Dendritic cell treated with granulocyte-macrophage colony-stimulating factor and Interleukin-4, amounts not matched to agents 40 ng/mL and 50 ng/mL, for 4 days (primary cell): ENCODE data around the gene GASK1B.
A peak's percentile ranks its signal among the peaks of the same experiment; 100 is the strongest.

Experiments used
- H3K27ac Mint-ChIP-seq: one replicate; pipeline ENCODE4 v1.8.0; 2022; ENCODE audit warnings: mild to moderate bottlenecking, mixed read lengths
- H3K27me3 Mint-ChIP-seq: one replicate; pipeline ENCODE4 v1.8.0; 2022; ENCODE audit warnings: mild to moderate bottlenecking, mixed read lengths
- H3K36me3 Mint-ChIP-seq: one replicate; pipeline ENCODE4 v1.8.0; 2022; ENCODE audit warnings: low read depth, mixed read lengths
- H3K4me1 Mint-ChIP-seq: one replicate; pipeline ENCODE4 v1.8.0; 2022; ENCODE audit warnings: low read depth, mixed read lengths
- H3K4me3 Mint-ChIP-seq: one replicate; pipeline ENCODE4 v1.8.0; 2022; ENCODE audit warnings: mild to moderate bottlenecking, moderate library complexity, mixed read lengths
- H3K9me3 Mint-ChIP-seq: one replicate; pipeline ENCODE4 v1.8.0; 2022; ENCODE audit warnings: mixed read lengths
- intact Hi-C: fragments of 100-400 bp; cut with micrococcal nuclease; formaldehyde crosslinking; loops from one replicate; pipeline ENCODE4 v1.15.0; 2022

GASK1B gene

DNA sequence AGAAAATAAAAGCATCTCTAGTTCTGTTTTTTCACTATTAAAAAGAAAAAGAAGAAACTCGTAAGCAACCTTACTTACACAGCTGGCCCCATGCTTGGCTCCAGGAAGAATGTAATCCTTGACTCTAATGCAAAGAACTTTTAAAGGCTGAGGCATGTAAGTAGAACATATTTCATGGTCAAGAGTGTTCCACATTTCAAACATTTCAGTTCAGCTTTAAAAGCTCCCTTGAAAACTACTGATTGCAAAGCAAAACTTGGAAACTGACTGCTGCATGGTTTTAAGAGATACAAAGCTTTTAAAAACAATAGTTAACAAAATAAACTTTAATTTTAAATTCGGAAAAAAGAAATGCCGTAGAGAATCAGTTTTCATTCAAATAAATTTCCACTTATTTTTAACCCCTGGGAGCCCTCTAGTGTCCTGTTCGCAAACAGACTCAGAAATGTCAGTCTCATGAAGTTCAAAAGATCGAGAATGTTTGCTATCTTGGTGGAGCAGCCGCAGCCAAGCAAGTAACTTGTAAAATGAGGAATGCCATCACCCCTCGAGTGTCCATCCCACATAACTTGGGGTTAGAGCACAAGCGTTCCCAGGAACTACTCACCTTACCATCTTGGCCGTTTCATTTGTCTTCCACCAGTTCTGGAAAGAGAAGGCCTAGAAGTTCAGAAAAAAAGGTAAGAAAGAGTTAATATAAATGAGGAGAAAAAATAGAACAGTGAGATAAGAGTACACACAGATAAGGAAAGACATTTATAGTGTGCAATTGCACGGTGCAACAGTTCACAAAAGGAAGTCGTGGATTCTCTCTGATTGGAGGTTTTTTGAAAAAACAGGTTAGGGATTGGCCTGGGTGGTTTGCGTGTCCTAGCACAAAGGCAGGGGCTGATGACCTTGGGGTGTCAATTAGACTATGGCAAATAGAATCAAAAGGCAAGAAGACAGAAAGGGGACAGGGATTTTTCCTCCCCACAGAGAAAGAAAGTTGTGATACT, at the start of gene GASK1B:
Gene GASK1B, minus strand, starts transcription at position 765 of the 998 bp plus-strand sequence. CDS start 1,650 bp downstream, outside the sequence.
- H3K27ac Mint-ChIP-seq, result peak within 1 kb of the TSS; percentile 83
- intact Hi-C loops, result loop anchor here (1.0 to 5.0 kb wide), 2 partner anchors 180 to 955 kb away; no protein-coding TSS in a partner anchor
- H3K4me1 Mint-ChIP-seq, result peaks cover 58% of the 10 kb centered on the region
- peaks cover 31% of the 10 kb centered on the region for H3K36me3 Mint-ChIP-seq
- H3K9me3 Mint-ChIP-seq, result no peaks in the 10 kb centered on the region
- no peaks in the 10 kb centered on the region for H3K27me3 Mint-ChIP-seq
- peak within 1 kb of the TSS; percentile 78 for H3K4me3 Mint-ChIP-seq

DNA sequence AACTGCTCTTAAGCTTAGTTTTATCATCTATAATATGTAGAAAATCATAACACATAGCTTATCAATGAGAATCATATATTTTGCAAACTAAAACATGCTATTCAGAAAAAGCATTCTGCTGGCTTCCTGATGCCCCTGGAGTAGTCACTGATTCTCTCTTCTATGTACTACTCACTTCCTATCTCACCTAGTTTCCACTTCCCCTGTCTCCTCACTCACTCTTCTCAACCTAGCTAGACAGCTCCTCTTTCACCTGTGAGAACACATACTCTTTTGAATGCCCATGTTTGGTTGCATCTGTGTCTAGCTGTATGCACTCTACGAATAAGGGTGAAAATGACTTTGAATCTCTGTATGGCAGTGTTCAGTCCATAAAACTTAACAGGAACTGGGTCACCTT, 46.8 kb upstream of the GASK1B start:
- H3K4me1 Mint-ChIP-seq, result peaks cover 19% of the 10 kb centered on the region
- H3K27me3 Mint-ChIP-seq, result no peaks in the 10 kb centered on the region
- H3K4me3 Mint-ChIP-seq, result no peak overlapping the region
- H3K36me3 Mint-ChIP-seq, result peaks cover 63% of the 10 kb centered on the region
- intact Hi-C loops, result no loop called here
- no peaks in the 10 kb centered on the region for H3K9me3 Mint-ChIP-seq
- H3K27ac Mint-ChIP-seq, result no peak overlapping the region

DNA sequence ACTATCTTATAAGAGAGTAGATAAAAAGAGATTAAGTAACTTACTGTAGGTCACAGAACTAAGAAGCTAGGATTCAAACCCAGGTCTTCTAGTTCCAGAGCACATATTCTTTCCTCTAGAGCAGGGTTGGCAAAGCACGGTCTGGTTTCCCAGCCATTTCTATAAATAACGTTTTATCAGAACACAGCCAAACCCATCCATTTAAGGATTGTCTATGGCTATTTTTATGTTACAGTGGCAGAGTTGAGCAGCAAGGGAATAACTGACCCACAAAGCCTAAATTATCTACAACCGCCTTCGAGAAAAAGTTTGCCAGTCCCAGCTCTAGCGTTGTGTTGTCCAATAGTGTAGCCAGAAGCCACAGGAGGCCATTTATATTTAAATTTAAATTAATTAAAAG, 44.9 kb upstream of the GASK1B start:
- H3K9me3 Mint-ChIP-seq, result no peaks in the 10 kb centered on the region
- H3K27ac Mint-ChIP-seq, result no peak overlapping the region
- H3K27me3 Mint-ChIP-seq, result no peaks in the 10 kb centered on the region
- intact Hi-C loops, result no loop called here
- H3K4me1 Mint-ChIP-seq, result peaks cover 35% of the 10 kb centered on the region
- H3K36me3 Mint-ChIP-seq, result peaks cover 44% of the 10 kb centered on the region
- no peak overlapping the region for H3K4me3 Mint-ChIP-seq

DNA sequence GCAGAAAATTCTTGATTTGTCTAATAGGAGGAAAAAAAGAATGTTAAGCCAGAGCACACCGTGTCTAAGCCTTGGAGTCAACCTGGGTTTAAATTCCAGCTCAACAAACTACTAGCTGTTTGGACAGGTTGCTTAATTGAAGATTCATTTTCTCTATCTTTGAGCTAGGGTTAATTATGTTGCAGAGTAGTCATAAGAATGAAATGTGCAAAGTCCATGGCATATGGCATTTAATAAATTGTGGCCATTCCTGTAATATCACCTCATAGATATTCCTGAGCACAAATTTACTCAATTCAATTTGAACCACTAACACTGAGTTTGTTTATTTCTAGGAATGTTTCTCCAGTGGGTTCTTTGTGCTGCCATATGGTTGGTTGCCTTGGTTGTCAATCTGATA, 42.0 kb upstream of the GASK1B start:
- H3K4me1 Mint-ChIP-seq, result peaks cover 39% of the 10 kb centered on the region
- no peak overlapping the region for H3K27ac Mint-ChIP-seq
- peaks cover 30% of the 10 kb centered on the region for H3K36me3 Mint-ChIP-seq
- H3K27me3 Mint-ChIP-seq, result no peaks in the 10 kb centered on the region
- no peaks in the 10 kb centered on the region for H3K9me3 Mint-ChIP-seq
- no peak overlapping the region for H3K4me3 Mint-ChIP-seq
- intact Hi-C loops, result loop anchor here (5.0 kb wide), 1 partner anchor 37 kb away; no protein-coding TSS in a partner anchor

DNA sequence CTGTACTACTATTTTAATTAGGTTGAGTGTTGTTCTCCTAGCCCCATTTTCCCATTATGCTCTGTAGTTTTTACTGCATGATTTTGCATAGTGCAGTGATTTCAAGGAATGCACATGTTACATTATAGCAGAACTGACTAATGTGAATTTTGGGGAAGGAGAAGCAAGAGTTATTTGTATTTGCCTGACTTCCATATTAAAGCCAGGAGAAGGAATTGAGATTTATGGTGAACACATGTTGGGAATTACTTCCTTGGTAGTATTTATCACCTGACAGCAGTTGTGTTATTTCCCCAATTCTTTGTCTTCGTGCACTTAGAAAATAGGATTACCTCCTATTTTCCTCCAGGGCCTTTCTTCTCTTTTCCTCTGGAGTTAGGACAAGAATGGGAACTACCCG, 40.6 kb upstream of the GASK1B start:
- H3K27me3 Mint-ChIP-seq, result no peaks in the 10 kb centered on the region
- no peaks in the 10 kb centered on the region for H3K9me3 Mint-ChIP-seq
- H3K4me3 Mint-ChIP-seq, result no peak overlapping the region
- H3K27ac Mint-ChIP-seq, result peak overlapping the region; percentile 64
- intact Hi-C loops, result loop anchor here (5.0 kb wide), 1 partner anchor 39 kb away; no protein-coding TSS in a partner anchor
- H3K36me3 Mint-ChIP-seq, result peaks cover 22% of the 10 kb centered on the region
- H3K4me1 Mint-ChIP-seq, result peaks cover 51% of the 10 kb centered on the region

DNA sequence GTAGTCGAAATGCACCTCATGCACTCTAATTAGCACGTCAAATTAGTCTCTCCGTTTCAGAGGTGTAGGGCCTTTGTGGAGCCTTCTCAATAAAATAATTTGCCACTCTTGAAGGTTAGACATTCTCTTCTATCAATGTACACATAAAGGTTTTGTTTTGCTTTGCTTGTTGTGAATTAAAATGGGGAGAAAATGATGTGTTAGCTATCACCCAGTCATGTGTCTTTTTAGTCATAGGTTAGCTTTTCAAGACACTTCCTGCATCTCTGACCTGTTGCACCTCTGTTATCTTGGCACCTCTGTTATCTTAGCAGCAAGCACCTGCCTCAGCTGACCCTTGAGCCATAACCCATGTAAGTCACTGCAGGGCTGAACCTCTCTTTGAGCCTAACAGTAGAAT, 38.4 kb upstream of the GASK1B start:
- H3K9me3 Mint-ChIP-seq, result no peaks in the 10 kb centered on the region
- H3K4me3 Mint-ChIP-seq, result peak overlapping the region; percentile 34
- intact Hi-C loops, result loop anchor here (5.0 kb wide), 1 partner anchor 41 kb away; no protein-coding TSS in a partner anchor
- H3K36me3 Mint-ChIP-seq, result peaks cover 10% of the 10 kb centered on the region
- no peaks in the 10 kb centered on the region for H3K27me3 Mint-ChIP-seq
- H3K4me1 Mint-ChIP-seq, result peaks cover 57% of the 10 kb centered on the region
- H3K27ac Mint-ChIP-seq, result no peak overlapping the region

DNA sequence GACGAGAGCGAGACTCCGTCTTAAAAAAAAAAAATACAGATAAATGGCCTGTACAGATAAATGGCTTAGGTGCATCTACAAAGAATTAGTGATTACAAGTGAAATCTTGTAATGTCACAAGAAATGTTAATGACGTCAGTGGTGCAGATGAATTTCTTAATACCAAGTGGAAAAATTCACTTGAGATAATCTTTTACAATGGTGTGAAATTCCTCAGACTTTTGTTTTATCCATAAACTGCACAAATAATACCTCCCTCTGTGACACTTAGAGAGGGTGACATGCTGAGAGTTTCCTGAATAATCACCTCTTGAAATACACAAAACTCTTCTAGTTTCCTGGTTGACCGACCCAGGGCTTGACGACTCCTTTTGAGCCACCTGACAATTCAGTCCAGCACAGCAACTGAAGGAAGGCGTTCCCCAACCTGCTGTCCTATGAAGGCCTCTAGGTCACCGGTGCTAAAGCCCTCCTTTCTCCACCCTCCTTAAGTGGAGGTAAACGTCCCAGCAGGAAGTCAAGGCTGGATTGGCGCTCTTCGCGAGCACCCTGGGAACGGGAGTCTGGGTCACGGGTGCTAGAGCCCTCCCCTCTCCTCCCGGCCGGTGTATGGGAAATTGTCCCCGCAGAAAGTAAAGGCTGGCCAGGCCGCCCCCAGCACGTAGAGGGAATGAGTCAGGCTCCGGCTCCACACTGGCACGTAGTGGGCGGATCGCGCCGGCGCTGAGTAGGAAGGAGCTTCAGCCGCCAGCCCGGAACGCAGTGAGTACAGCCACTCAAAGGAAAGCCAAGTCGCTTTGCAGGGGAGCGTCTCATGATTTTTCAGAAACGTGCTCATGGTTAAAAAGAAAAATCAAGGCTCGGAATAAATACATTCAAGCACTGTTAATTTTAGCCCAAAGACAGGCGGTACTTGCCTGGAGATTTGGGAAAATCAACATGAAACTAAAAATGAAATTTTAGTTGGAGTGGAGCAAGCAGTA, 37.3 kb upstream of the GASK1B start, which contains the start of gene TMEM144:
Gene TMEM144, plus strand, starts transcription at position 662 of the 983 bp plus-strand sequence. CDS start 2,182 bp downstream, outside the sequence.
- intact Hi-C loops, result loop anchor here (5.0 kb wide), 1 partner anchor 42 kb away; no protein-coding TSS in a partner anchor
- Mint-ChIP-seq H3K9me3 (no peaks in the 10 kb centered on the region), H3K4me1 (peaks cover 64% of the 10 kb centered on the region), H3K36me3 (peaks cover 14% of the 10 kb centered on the region), H3K4me3 (peak within 1 kb of the TSS; percentile 81), H3K27ac (peak within 1 kb of the TSS; percentile 98), H3K27me3 (no peaks in the 10 kb centered on the region)

DNA sequence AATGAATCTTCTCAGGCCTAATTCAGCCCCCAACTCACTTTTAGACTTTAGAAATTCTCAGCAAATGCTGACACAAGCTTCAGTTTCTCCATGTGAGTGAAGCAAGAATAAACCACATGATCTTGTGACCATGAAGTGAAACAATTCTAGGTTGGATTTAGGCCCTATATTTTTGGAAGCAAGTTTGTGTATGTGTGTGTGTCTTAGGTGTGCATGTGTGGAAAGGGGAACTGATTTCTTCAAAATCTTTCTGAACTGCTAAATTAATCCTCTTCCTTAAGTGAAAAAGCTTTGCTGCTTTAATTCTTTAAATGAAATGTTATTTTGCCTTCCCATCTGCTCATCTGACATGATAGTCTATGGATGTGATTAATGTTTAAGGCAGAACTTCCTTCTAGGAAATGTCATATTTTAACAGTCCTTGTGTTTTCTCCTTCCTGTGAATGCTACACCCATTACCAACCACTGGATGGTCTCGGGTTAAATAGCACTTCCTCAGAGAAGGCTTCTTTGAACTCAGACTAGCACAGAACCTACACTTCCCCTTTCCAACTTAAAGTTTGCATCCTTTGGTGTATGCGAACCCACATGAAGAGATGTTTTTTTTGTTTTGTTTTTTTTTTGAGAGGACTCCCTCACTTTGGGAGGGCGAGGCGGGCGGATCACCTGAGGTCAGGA, 36.3 kb upstream of the GASK1B start:
- intact Hi-C loops, result no loop called here
- peak overlapping the region; percentile 69 for H3K4me3 Mint-ChIP-seq
- H3K4me1 Mint-ChIP-seq, result peaks cover 61% of the 10 kb centered on the region
- peak overlapping the region; percentile 98 for H3K27ac Mint-ChIP-seq
- H3K27me3 Mint-ChIP-seq, result no peaks in the 10 kb centered on the region
- peaks cover 14% of the 10 kb centered on the region for H3K36me3 Mint-ChIP-seq
- H3K9me3 Mint-ChIP-seq, result no peaks in the 10 kb centered on the region

DNA sequence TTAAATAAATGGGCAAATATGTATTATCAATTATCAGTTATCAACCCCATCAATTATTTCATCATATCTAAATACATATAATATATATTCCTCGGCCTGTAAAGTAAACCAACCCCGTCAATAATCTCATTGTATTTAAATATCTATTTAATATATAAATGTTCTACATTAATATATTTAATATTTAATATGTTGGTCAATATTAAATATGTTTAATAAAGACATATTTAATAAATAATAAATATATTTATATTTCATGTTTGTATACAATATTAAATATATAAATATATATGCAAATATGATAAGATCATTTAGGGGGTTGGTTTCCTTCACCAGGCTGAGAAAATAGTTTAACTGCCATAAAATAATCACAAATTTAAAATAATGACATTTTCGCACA, 31.1 kb upstream of the GASK1B start:
- peaks cover 50% of the 10 kb centered on the region for H3K4me1 Mint-ChIP-seq
- H3K4me3 Mint-ChIP-seq, result no peak overlapping the region
- H3K27me3 Mint-ChIP-seq, result no peaks in the 10 kb centered on the region
- intact Hi-C loops, result no loop called here
- peaks cover 20% of the 10 kb centered on the region for H3K36me3 Mint-ChIP-seq
- H3K27ac Mint-ChIP-seq, result no peak overlapping the region
- H3K9me3 Mint-ChIP-seq, result no peaks in the 10 kb centered on the region

DNA sequence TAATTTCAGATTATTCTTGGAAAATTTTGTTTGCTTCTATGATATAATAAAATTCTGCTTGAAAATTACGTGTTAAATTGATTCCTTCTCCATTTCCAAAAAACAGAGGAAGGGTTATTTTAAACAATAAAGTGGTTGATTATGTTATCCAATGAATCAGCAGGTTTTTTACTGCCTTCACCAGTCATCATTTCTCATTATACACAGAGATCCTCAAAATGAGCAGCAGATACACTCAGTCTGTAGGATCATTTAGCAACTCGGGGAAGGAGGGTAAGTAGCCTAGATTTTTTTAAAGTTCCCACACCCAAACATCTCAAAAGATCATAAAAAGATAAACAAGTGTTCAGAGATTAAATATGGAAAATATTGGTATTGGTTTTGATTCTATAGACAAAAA, 30.6 kb upstream of the GASK1B start:
- peaks cover 24% of the 10 kb centered on the region for H3K36me3 Mint-ChIP-seq
- intact Hi-C loops, result no loop called here
- peak overlapping the region; percentile 84 for H3K27ac Mint-ChIP-seq
- H3K4me3 Mint-ChIP-seq, result no peak overlapping the region
- no peaks in the 10 kb centered on the region for H3K27me3 Mint-ChIP-seq
- no peaks in the 10 kb centered on the region for H3K9me3 Mint-ChIP-seq
- peaks cover 48% of the 10 kb centered on the region for H3K4me1 Mint-ChIP-seq

DNA sequence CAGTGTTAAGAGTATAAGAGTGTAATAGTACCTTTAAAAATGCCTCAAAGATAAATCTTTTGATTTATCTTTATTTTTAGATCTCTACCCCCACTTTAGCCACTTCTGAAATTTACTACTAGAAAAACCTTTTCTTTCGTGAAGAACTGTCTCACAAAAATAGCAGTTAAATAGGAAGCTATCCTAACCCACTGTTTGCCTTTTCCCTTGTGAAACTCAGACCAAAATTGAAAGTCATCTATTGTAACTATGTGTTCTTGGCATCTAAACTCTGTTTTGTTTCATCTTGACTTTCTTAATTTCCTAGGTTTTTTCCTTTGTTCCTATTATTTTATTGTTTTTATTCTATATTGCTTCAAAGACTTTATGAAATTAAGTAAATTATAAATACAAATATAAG, 29.7 kb upstream of the GASK1B start:
- no peaks in the 10 kb centered on the region for H3K27me3 Mint-ChIP-seq
- intact Hi-C loops, result no loop called here
- no peaks in the 10 kb centered on the region for H3K9me3 Mint-ChIP-seq
- H3K27ac Mint-ChIP-seq, result peak overlapping the region; percentile 84
- peaks cover 30% of the 10 kb centered on the region for H3K36me3 Mint-ChIP-seq
- H3K4me3 Mint-ChIP-seq, result no peak overlapping the region
- H3K4me1 Mint-ChIP-seq, result peaks cover 40% of the 10 kb centered on the region

DNA sequence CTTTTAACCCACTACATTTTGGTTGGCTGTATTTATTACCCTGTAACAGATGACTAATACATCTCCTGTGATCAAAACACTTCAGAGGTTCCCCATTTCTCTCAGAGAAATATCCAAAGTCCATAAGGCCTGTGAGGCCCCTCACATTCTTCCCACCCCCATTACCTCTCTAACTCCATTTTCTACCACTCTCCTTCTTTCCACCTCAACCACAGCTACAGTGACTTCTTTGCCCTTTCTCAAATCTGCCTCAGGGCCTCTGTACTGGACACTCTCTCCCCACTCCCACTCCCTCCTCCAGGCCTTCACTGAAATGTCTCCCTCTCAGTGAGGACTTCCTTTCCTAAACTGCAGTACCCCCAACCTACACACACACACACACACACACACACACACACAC, 29.1 kb upstream of the GASK1B start:
- Mint-ChIP-seq H3K27me3 (no peaks in the 10 kb centered on the region), H3K4me1 (peaks cover 40% of the 10 kb centered on the region), H3K4me3 (no peak overlapping the region), H3K9me3 (no peaks in the 10 kb centered on the region), H3K36me3 (peaks cover 35% of the 10 kb centered on the region), H3K27ac (peak overlapping the region; percentile 84)
- intact Hi-C loops, result no loop called here

DNA sequence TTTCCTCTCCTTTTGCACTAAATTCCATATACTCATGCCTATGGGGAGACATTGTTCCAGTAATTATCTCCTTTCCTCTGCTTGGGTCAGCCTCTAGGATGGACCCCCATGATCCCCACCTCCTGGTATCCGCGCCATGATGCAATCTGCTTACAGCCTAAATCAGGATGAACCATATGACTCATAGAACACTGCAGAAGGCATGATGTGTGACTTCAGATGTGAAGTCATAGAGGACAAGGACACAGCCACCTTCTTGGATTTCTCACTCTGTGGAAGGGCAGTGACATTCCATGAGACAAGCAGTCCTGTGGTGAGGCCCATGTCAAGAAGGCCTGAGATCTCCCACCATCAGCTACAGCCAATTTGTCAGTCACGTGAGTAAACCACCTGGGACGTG, 28.5 kb upstream of the GASK1B start:
- H3K27ac Mint-ChIP-seq, result peak overlapping the region; percentile 84
- H3K4me3 Mint-ChIP-seq, result no peak overlapping the region
- H3K4me1 Mint-ChIP-seq, result peaks cover 35% of the 10 kb centered on the region
- no peaks in the 10 kb centered on the region for H3K9me3 Mint-ChIP-seq
- no peaks in the 10 kb centered on the region for H3K27me3 Mint-ChIP-seq
- intact Hi-C loops, result no loop called here
- H3K36me3 Mint-ChIP-seq, result peaks cover 37% of the 10 kb centered on the region
